Liver (tissue), 9 donors: ENCODE data around the gene PPP2R2C. TPM values are rescaled to one million over a fixed set of nuclear protein-coding genes. Genes with fewer than 3 reads are reported as not detected.

ENCODE experiments used
- DNase-seq: peaks from one replicate; pipeline ENCODE4 v3.0.0-alpha.2; 2017; ENCODE audit warnings: low spot score
- H3K27ac ChIP-seq, 2 donors: one replicate each; pipeline ENCODE4 v1.7.0; 2013; ENCODE audit warnings: inconsistent platforms in 2 of 2, low read length in 2 of 2, control low read depth in 1 of 2, low read depth in 1 of 2, mild to moderate bottlenecking in 1 of 2
- H3K27me3 ChIP-seq, 4 donors: one replicate each; pipeline versions ENCODE4 v1.6.1 to v1.7.0; 2013; ENCODE audit warnings: low read length in 3 of 4, inconsistent platforms in 1 of 4, mild to moderate bottlenecking in 1 of 4, moderate library complexity in 1 of 4; ENCODE audit not compliant: control insufficient read depth in 4 of 4, insufficient read depth in 4 of 4
- H3K36me3 ChIP-seq, 4 donors: one replicate each; pipeline versions ENCODE4 v1.6.1 to v1.7.0; 2013; ENCODE audit warnings: low read length in 3 of 4, mild to moderate bottlenecking in 3 of 4, low read depth in 1 of 4, moderate library complexity in 1 of 4; ENCODE audit not compliant: control insufficient read depth in 4 of 4, insufficient read depth in 3 of 4
- H3K4me1 ChIP-seq, 4 donors: one replicate each; pipeline versions ENCODE4 v1.6.1 to v1.7.0; 2013; ENCODE audit warnings: low read length in 3 of 4, mild to moderate bottlenecking in 3 of 4, moderate library complexity in 1 of 4; ENCODE audit not compliant: control insufficient read depth in 4 of 4, insufficient read depth in 4 of 4
- H3K4me3 ChIP-seq, 3 donors: one replicate each; pipeline versions ENCODE4 v1.6.1 to v1.7.0; 2013; ENCODE audit warnings: low read length in 3 of 3, control low read depth in 1 of 3, low read depth in 1 of 3, mild to moderate bottlenecking in 1 of 3
- H3K9ac ChIP-seq, 2 donors: one replicate each; pipeline ENCODE4 v1.7.0; 2013; ENCODE audit warnings: low read length in 2 of 2, mild to moderate bottlenecking in 2 of 2, moderate library complexity in 2 of 2, control low read depth in 1 of 2, low read depth in 1 of 2
- H3K9me3 ChIP-seq, 4 donors: one replicate each; pipeline versions ENCODE4 v1.6.1 to v1.7.0; 2013; ENCODE audit warnings: low read length in 3 of 4; ENCODE audit not compliant: control insufficient read depth in 4 of 4
- EGR1 ChIP-seq, 2 donors: IDR thresholded peaks; 2 replicates each; pipeline ENCODE4 v1.6.1; 2016 to 2018; ENCODE audit warnings: antibody characterized with exemption in 2 of 2, low read depth in 2 of 2
- FOXA2 ChIP-seq: IDR thresholded peaks from 2 replicates; pipeline ENCODE4 v1.6.1; 2016; ENCODE audit warnings: antibody characterized with exemption
- GABPA ChIP-seq, 2 donors: IDR thresholded peaks in 1 of 2; conservative IDR thresholded peaks in 1 of 2; 2 replicates each; pipeline ENCODE4 v1.6.1; 2016; ENCODE audit warnings: antibody characterized with exemption in 2 of 2, mild to moderate bottlenecking in 1 of 2, moderate library complexity in 1 of 2
- HNF4A ChIP-seq, 2 donors: conservative IDR thresholded peaks; 2 replicates each; pipeline ENCODE4 v1.6.1; 2016; ENCODE audit warnings: antibody characterized with exemption in 2 of 2, mild to moderate bottlenecking in 2 of 2
- HNF4G ChIP-seq: IDR thresholded peaks from 2 replicates; pipeline ENCODE4 v1.6.1; 2016; ENCODE audit warnings: antibody characterized with exemption
- NR2F2 ChIP-seq: IDR thresholded peaks from 2 replicates; pipeline ENCODE4 v1.6.1; 2016; ENCODE audit warnings: antibody characterized with exemption
- RAD21 ChIP-seq, 2 donors: IDR thresholded peaks; 2 replicates each; pipeline ENCODE4 v1.6.1; 2016; ENCODE audit warnings: antibody characterized with exemption in 2 of 2, mild to moderate bottlenecking in 2 of 2
- REST ChIP-seq: IDR thresholded peaks from 2 replicates; pipeline ENCODE4 v1.6.1; 2016; ENCODE audit warnings: antibody characterized with exemption, mild to moderate bottlenecking
- RXRA ChIP-seq, 2 donors: IDR thresholded peaks; 2 replicates each; pipeline ENCODE4 v1.6.1; 2017 to 2018; ENCODE audit warnings: antibody characterized with exemption in 2 of 2, mild to moderate bottlenecking in 1 of 2
- SP1 ChIP-seq: IDR thresholded peaks from 2 replicates; pipeline ENCODE4 v1.6.1; 2018; ENCODE audit warnings: antibody characterized with exemption, mild to moderate bottlenecking
- TAF1 ChIP-seq: conservative IDR thresholded peaks from 2 replicates; pipeline ENCODE4 v1.6.1; 2016; ENCODE audit warnings: antibody characterized with exemption, mild to moderate bottlenecking
- YY1 ChIP-seq: IDR thresholded peaks from 2 replicates; pipeline ENCODE4 v1.6.1; 2016; ENCODE audit warnings: antibody characterized with exemption, mild to moderate bottlenecking
- ZBTB33 ChIP-seq: IDR thresholded peaks from 2 replicates; pipeline ENCODE4 v1.6.1; 2016; ENCODE audit warnings: antibody characterized with exemption
- WGBS: extraction: QIAGEN DNeasy Blood & Tissue Kit; methylation state at CpG from one replicate; pipeline ENCODE4 v1.1.7; 2013; 5-methylcytosine and 5-hydroxymethylcytosine counted together
- polyA plus RNA-seq, 2 donors: library from polyadenylated mRNA; stranded (reverse) in 1 of 2; unstranded in 1 of 2; fragments of 200-250 nt in 1 of 2; fragments of >200 nt in 1 of 2; fragmentation: Nextera tagmentation in 1 of 2; extraction: Ambion mirVana in 1 of 2; gene quantifications; one replicate each; pipeline versions ENCODE4 v1.2.1 to v1.2.3, GENCODE V29; 2013 to 2015
- total RNA-seq, 2 donors: library from RNA; depleted of rRNA; stranded (reverse); fragments of >200 nt; gene quantifications; one replicate each; pipeline ENCODE4 v1.2.3, GENCODE V29; 2014
- donor health status: healthy.
- donor health status: healthy.
- donor health status: healthy.
- donor health status: healthy.
- donor health status: healthy.

The PPP2R2C gene
- total and polyA plus RNA-seq, 4 donors = under 0.01 to 0.01 TPM; not detected in 2

DNA sequence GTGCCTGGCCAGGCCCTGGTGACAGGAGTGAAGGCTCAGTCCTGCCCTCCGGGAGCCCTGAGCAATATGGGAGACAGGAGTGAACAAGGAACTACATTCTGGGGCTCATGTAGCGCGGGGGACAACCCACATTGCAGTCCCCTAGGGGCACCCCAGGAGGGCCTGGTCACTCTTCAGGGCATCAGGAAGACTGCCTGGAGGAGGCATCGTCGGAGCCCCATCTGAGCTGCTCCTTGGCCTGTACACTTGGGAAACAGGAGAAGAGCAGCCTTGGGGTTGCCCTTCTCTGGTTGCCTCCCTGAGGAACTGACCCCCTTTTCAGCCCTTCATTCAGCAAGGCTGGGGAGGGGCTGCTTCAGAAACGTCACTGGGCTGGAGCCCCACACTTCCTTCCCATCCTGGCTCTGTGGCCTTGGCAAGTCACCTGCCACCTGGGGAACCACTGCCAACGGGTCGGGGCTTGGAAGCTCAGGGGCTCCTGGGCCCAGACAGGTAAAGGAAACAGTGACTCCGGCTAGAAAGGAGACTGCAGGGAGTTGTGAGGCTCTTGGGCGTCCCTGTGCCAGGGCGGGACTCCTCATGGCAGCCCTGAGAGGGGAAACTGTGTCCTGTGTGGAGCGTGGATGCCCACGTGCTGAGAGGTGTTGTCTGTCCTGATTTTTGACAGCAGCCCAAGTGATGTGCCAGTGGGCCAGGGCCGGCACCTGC is 192.7 kb downstream of the PPP2R2C start:
- peaks cover 2 to 16% (median 3%) of the 10 kb centered on the region in 4 donors for H3K4me1 ChIP-seq
- no peaks in the 10 kb centered on the region for H3K36me3 ChIP-seq
- DNase-seq = no peak
- TF ChIP-seq RXRA (IDR thresholded peaks at IDR 0.05) = no peak
- no peak for TF ChIP-seq HNF4G
- no peak for TF ChIP-seq RAD21 (IDR thresholded peaks at IDR 0.05)
- TF ChIP-seq SP1 = no peak
- no peak for TF ChIP-seq FOXA2
- WGBS = 94% methylated on average over 14 of the region's 14 CpGs
- no peak overlapping the region for H3K9ac ChIP-seq
- H3K27me3 ChIP-seq = no peaks in the 10 kb centered on the region
- no peaks in the 10 kb centered on the region for H3K9me3 ChIP-seq
- no peak overlapping the region for H3K4me3 ChIP-seq
- H3K27ac ChIP-seq = no peak overlapping the region

GRCh38 chr4:6278801-6279197 is 193.6 kb downstream of the PPP2R2C start:
- 49% methylated on average over 10 of the region's 10 CpGs for WGBS
- Histone ChIP-seq H3K27me3 (no peaks in the 10 kb centered on the region), H3K27ac (peak overlapping the region; percentile 14 to 44), H3K9ac (no peak overlapping the region), H3K36me3 (no peaks in the 10 kb centered on the region), H3K4me3 (no peak overlapping the region), H3K9me3 (no peaks in the 10 kb centered on the region), H3K4me1 (peaks cover 2 to 19% (median 3%) of the 10 kb centered on the region in 4 donors)
- TF ChIP-seq YY1 (no peak), HNF4A (conservative IDR thresholded peaks at IDR 0.05) (no peak), REST (no peak), NR2F2 (peak; percentile 96), FOXA2 (no peak), ZBTB33 (no peak), GABPA (IDR thresholded peaks at IDR 0.05 in 1 of 2, conservative IDR thresholded peaks at IDR 0.05 in 1 of 2) (no peak), EGR1 (IDR thresholded peaks at IDR 0.05; ENCODE audit: low read depth in 2 of 2) (no peak), TAF1 (no peak), SP1 (peak; percentile 48)
- DNase-seq = no peak
